PFSK-1 (cell line): ENCODE results near the gene CFAP410.

Source experiments
- FOXP2 ChIP-seq: optimal IDR thresholded peaks from 2 replicates; pipeline ENCODE3; 2011; ENCODE audit warnings: borderline replicate concordance, control low read depth, inconsistent platforms; ENCODE audit not compliant: insufficient read depth; ENCODE audit errors: extremely low read length, extremely low read depth
- POLR2AphosphoS5 ChIP-seq: IDR thresholded peaks from 2 replicates; pipeline ENCODE4 v1.6.1; 2012; ENCODE audit warnings: low read depth, mild to moderate bottlenecking, control low read depth, low read length, moderate library complexity
- SIN3A ChIP-seq: IDR thresholded peaks from 2 replicates; pipeline ENCODE4 v1.6.1; 2012; ENCODE audit warnings: mild to moderate bottlenecking, low read length, moderate library complexity, borderline replicate concordance; ENCODE audit not compliant: insufficient read depth
- TAF1 ChIP-seq: IDR thresholded peaks from 2 replicates; pipeline ENCODE4 v1.6.1; 2012; ENCODE audit warnings: low read length, control low read depth, borderline replicate concordance; ENCODE audit not compliant: insufficient read depth
- TF ChIP-seq, protein P1 (sequence below), 2 experiments: IDR thresholded peaks; 2 replicates each; pipeline versions ENCODE4 v1.6.1 to v1.8.0; 2011 to 2012; ENCODE audit warnings: low read depth in 2 of 2, low read length in 2 of 2, control low read depth in 1 of 2, inconsistent platforms in 1 of 2, mild to moderate bottlenecking in 1 of 2, moderate library complexity in 1 of 2; ENCODE audit not compliant: insufficient read depth in 1 of 2

CFAP410 gene

DNA sequence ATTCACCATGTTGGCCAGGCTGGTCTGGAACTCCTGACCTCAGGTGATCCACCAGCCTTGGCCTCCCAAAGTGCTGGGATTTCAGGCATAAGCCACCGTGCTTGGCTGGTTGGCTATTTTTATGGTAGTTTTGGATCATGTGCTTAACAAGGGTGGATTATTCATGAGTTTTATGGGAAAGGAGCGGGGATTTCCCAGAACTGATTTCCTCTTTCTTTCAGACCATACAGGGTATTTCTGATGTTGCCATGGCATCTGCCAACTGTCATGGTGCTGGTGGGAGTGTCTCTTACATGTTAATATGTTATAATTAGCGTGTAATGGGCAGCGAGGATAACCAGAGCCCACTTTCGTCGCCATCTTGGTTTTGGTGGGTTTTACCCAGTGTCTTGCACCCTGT lies 17.4 kb upstream of the CFAP410 start:
- no peak for TF ChIP-seq POLR2AphosphoS5
- no peak for TF ChIP-seq SIN3A
- TF ChIP-seq TAF1 = no peak
- TF ChIP-seq, protein P1, sequence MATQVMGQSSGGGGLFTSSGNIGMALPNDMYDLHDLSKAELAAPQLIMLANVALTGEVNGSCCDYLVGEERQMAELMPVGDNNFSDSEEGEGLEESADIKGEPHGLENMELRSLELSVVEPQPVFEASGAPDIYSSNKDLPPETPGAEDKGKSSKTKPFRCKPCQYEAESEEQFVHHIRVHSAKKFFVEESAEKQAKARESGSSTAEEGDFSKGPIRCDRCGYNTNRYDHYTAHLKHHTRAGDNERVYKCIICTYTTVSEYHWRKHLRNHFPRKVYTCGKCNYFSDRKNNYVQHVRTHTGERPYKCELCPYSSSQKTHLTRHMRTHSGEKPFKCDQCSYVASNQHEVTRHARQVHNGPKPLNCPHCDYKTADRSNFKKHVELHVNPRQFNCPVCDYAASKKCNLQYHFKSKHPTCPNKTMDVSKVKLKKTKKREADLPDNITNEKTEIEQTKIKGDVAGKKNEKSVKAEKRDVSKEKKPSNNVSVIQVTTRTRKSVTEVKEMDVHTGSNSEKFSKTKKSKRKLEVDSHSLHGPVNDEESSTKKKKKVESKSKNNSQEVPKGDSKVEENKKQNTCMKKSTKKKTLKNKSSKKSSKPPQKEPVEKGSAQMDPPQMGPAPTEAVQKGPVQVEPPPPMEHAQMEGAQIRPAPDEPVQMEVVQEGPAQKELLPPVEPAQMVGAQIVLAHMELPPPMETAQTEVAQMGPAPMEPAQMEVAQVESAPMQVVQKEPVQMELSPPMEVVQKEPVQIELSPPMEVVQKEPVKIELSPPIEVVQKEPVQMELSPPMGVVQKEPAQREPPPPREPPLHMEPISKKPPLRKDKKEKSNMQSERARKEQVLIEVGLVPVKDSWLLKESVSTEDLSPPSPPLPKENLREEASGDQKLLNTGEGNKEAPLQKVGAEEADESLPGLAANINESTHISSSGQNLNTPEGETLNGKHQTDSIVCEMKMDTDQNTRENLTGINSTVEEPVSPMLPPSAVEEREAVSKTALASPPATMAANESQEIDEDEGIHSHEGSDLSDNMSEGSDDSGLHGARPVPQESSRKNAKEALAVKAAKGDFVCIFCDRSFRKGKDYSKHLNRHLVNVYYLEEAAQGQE (IDR thresholded peaks at IDR 0.05; ENCODE audit: insufficient read depth in 1 of 2, low read depth in 2 of 2, low read length in 2 of 2) = no peak
- TF ChIP-seq FOXP2 = no peak

DNA sequence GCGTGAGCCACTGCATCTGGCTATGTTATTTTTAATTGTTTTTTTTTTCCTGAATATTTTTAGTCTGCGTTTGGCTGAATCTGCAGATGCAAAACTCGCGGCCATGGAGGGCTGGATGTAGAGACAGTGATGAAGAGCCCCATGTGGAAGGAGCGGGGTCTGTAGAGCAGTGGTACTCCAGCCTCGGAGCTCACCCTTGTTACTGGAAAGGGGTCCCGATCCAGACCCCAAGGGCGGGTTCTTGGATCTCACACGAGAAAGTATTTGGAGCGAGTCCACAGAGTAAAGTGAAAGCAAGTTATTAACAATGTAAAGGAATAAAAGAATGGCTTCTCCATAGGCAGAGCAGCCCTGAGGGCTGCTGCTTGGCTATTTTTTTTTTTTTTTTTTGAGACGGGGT lies 17.0 kb upstream of the CFAP410 start:
- TF ChIP-seq SIN3A (no peak), TAF1 (no peak)

DNA sequence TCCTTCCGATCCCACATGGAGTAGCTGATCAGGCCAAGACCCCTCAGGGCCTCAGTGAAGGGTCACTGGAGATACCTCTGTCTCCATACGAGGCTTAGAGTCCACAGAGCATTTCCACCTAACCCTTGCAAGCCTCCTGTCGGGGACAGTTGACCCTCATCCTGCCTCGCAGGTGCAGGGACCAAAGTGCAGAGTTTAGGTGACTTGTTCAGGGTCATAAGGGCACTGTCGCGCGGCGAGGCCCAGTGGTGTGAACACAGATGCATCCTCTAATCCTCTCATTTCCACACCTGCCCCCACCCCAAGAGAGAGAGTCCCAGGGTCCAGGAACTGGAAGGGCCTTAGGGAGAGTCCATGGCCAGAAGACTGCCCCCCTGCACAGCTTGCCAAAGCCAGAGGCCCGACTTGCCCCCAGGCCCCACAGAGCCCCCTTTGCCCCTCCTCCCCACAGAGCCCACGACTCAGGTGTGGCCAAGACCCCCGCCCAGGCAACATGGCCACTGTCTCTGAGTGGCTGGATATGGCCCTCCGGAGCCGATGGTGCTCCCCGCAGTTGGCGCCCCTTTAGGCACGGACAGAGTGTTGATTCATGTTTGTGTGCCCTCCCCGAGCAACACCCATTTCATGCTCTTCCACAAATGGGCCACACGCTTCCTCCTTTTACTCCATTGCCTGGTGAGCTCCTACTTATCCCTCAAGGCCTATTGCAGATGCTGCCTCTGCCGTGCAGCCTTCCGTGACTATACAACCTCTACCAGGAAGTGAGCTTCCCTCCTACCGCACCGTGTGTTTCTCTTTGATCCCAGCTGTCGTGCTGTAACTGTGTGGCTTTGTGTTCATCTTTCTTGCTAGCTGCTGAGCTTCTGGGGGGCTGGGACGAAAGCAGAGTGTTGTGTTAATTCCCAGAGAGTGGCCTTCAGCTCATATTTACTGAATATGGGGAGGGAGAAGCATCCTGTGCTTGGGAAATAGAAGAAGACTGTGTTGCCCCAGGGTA lies 15.9 kb upstream of the CFAP410 start:
- no peak for TF ChIP-seq TAF1
- TF ChIP-seq, protein P1 (IDR thresholded peaks at IDR 0.05; ENCODE audit: insufficient read depth in 1 of 2, low read depth in 2 of 2, low read length in 2 of 2) = no peak
- no peak for TF ChIP-seq SIN3A
- no peak for TF ChIP-seq FOXP2
- TF ChIP-seq POLR2AphosphoS5 = no peak

DNA sequence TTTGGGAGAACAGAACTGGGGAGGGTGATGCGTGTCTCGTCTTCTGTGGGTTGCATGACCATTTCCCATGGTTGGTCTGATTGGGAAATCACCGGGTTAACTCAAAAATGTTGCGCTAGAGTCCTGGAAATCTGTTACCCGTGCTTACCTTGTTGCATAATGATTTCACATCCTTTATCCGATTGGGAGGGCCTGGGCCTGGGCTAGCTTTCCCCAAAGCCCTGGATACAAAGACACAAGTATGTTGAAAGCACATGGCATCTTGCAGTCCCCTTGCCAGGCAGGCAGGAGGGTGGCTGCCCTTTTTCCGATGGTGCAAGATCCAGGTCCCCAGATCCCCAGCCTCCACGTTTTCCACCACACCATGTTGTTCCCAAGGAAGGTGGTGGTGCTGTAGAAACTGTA lies 14.8 kb upstream of the CFAP410 start:
- TF ChIP-seq TAF1 = no peak
- no peak for TF ChIP-seq FOXP2
- no peak for TF ChIP-seq POLR2AphosphoS5
- TF ChIP-seq, protein P1 (IDR thresholded peaks at IDR 0.05; ENCODE audit: insufficient read depth in 1 of 2, low read depth in 2 of 2, low read length in 2 of 2) = no peak
- TF ChIP-seq SIN3A = no peak

DNA sequence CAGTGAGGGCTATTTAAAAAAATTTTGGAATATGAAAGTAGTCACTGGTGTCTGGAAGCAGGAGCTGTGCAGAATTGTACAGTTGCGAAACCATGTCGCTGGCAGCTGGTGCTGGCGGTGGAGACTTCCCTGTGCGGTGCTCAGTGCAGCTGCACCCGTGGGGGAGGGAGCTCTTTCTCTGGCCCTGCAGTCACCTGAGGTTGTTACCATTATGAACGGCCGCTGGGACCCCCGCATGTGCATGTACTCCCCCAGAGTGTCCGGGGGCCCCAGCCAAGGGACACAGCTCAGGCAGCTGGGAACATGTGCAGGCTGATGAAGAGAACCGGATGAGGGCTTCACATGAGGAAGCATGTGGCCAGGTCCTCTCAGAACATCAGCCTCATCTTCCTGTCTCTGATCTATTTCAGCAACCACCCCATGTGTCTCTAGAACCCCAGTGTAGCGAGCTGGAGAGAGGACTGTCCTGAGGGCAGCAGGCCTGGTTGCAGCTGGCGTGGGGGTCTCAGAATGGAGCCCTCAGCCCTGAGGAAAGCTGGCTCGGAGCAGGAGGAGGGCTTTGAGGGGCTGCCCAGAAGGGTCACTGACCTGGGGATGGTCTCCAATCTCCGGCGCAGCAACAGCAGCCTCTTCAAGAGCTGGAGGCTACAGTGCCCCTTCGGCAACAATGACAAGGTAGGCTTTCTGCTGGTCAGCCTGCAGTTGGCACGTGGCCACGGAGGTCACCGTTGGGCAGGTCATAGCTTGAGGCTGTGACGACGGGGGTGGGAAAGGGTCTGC lies 14.2 kb upstream of the CFAP410 start, which contains the start of gene TRPM2:
TSS of gene TRPM2 (plus strand) at position 431 of the 780 bp plus-strand sequence. CDS start at position 511, 80 bp downstream.
- TF ChIP-seq, protein P1 (IDR thresholded peaks at IDR 0.05; ENCODE audit: insufficient read depth in 1 of 2, low read depth in 2 of 2, low read length in 2 of 2) = no peak
- TF ChIP-seq SIN3A (no peak), POLR2AphosphoS5 (no peak), FOXP2 (no peak), TAF1 (no peak)
